Mesenchymal stem cell (in vitro differentiated cells and primary cell): Measurements from ENCODE around the gene GCHFR.

Experiments
- DNase-seq: peaks from one replicate; pipeline ENCODE4 v3.0.0-alpha.2; 2013
- H2AFZ ChIP-seq: one replicate; pipeline ENCODE4 v1.6.1; 2013; ENCODE audit warnings: low read depth, mild to moderate bottlenecking, control low read depth, inconsistent platforms, low read length, moderate library complexity
- H2AK5ac ChIP-seq: 2 replicates; pipeline ENCODE4 v1.6.1; 2013; ENCODE audit warnings: low read length, moderate library complexity, mild to moderate bottlenecking, inconsistent platforms; ENCODE audit not compliant: severe bottlenecking
- H2BK120ac ChIP-seq: one replicate; pipeline ENCODE4 v1.6.1; 2013; ENCODE audit warnings: low read depth, mild to moderate bottlenecking, inconsistent platforms, low read length, moderate library complexity
- H2BK12ac ChIP-seq, 2 experiments: one replicate each; pipeline ENCODE4 v1.6.1; 2013; ENCODE audit warnings: inconsistent platforms in 2 of 2, low read length in 2 of 2, mild to moderate bottlenecking in 2 of 2, moderate library complexity in 2 of 2, control low read depth in 1 of 2
- H2BK15ac ChIP-seq: one replicate; pipeline ENCODE4 v1.6.1; 2013; ENCODE audit warnings: mild to moderate bottlenecking, low read depth, inconsistent platforms; ENCODE audit not compliant: poor library complexity, severe bottlenecking
- H2BK5ac ChIP-seq: 2 replicates; pipeline ENCODE4 v1.6.1; 2013; ENCODE audit warnings: low read depth, mild to moderate bottlenecking, low read length, control low read depth, inconsistent platforms; ENCODE audit not compliant: poor library complexity, severe bottlenecking
- H3K14ac ChIP-seq, 2 experiments: one replicate each; pipeline ENCODE4 v1.6.1; 2013; ENCODE audit warnings: inconsistent platforms in 2 of 2, low read length in 2 of 2, control low read depth in 1 of 2, mild to moderate bottlenecking in 1 of 2, moderate library complexity in 1 of 2
- H3K18ac ChIP-seq, 2 experiments: one replicate each; pipeline ENCODE4 v1.6.1; 2013; ENCODE audit warnings: inconsistent platforms in 2 of 2, low read length in 2 of 2, control low read depth in 1 of 2, low read depth in 1 of 2, mild to moderate bottlenecking in 1 of 2
- H3K23ac ChIP-seq, 2 experiments: one replicate each; pipeline ENCODE4 v1.6.1; 2013; ENCODE audit warnings: inconsistent platforms in 2 of 2, low read length in 2 of 2, mild to moderate bottlenecking in 2 of 2, moderate library complexity in 2 of 2, control low read depth in 1 of 2
- H3K27ac ChIP-seq: 2 replicates; pipeline ENCODE4 v1.5.1; 2013; ENCODE audit warnings: mild to moderate bottlenecking, moderate library complexity, low read length, control low read depth, inconsistent platforms; ENCODE audit not compliant: poor library complexity, severe bottlenecking
- H3K27me3 ChIP-seq, 2 experiments: 2 replicates each; pipeline versions ENCODE4 v1.6.1 to v1.7.0; 2013; ENCODE audit warnings: low read length in 2 of 2, mild to moderate bottlenecking in 2 of 2, moderate library complexity in 2 of 2, control low read depth in 1 of 2, inconsistent platforms in 1 of 2; ENCODE audit not compliant: control insufficient read depth in 1 of 2, insufficient read depth in 1 of 2
- H3K36me3 ChIP-seq, 2 experiments: 2 replicates each; pipeline versions ENCODE4 v1.6.1 to v1.7.0; 2013; ENCODE audit warnings: low read length in 2 of 2, control low read depth in 1 of 2, inconsistent platforms in 1 of 2, low read depth in 1 of 2, mild to moderate bottlenecking in 1 of 2; ENCODE audit not compliant: insufficient read depth in 2 of 2, control insufficient read depth in 1 of 2
- H3K4ac ChIP-seq, 2 experiments: one replicate each; pipeline ENCODE4 v1.6.1; 2013; ENCODE audit warnings: inconsistent platforms in 2 of 2, low read length in 2 of 2, mild to moderate bottlenecking in 2 of 2, moderate library complexity in 2 of 2, control low read depth in 1 of 2, low read depth in 1 of 2
- H3K4me1 ChIP-seq: 2 replicates; pipeline ENCODE4 v1.6.1; 2013; ENCODE audit warnings: low read depth, low read length, control low read depth; ENCODE audit not compliant: control insufficient read depth, insufficient read depth
- H3K4me2 ChIP-seq: 2 replicates; pipeline ENCODE4 v1.6.1; 2013; ENCODE audit warnings: low read length, mild to moderate bottlenecking, inconsistent platforms; ENCODE audit not compliant: poor library complexity, severe bottlenecking
- H3K4me3 ChIP-seq, 2 experiments: 2 replicates each; pipeline versions ENCODE4 v1.5.1 to v1.7.0; 2013; ENCODE audit warnings: low read length in 2 of 2, mild to moderate bottlenecking in 2 of 2, control low read depth in 1 of 2, low read depth in 1 of 2; ENCODE audit not compliant: insufficient read depth in 1 of 2
- H3K79me1 ChIP-seq: replicated peaks from 2 replicates; pipeline ENCODE4 v1.6.1; 2013; ENCODE audit warnings: mild to moderate bottlenecking, control low read depth, low read length, inconsistent platforms; ENCODE audit not compliant: poor library complexity, severe bottlenecking
- H3K9ac ChIP-seq: 2 replicates; pipeline ENCODE4 v1.7.0; 2013; ENCODE audit warnings: mild to moderate bottlenecking, low read length, moderate library complexity
- H3K9me3 ChIP-seq: 2 replicates; pipeline ENCODE4 v1.7.0; 2013; ENCODE audit warnings: mild to moderate bottlenecking, low read length; ENCODE audit not compliant: control insufficient read depth
- H4K8ac ChIP-seq: one replicate; pipeline ENCODE4 v1.6.1; 2013; ENCODE audit warnings: inconsistent platforms, mild to moderate bottlenecking, low read length, moderate library complexity
- H4K91ac ChIP-seq: one replicate; pipeline ENCODE4 v1.6.1; 2013; ENCODE audit warnings: mild to moderate bottlenecking, low read length, inconsistent platforms
- WGBS: methylation state at CpG from one replicate; pipeline ENCODE4 v1.1.7; 2013; ENCODE audit warnings: mixed read lengths; 5-methylcytosine and 5-hydroxymethylcytosine counted together

The GCHFR gene

GRCh38 chr15:40806672-40807027 lies 42.8 kb downstream of the GCHFR start:
- Histone ChIP-seq H4K91ac (no peak overlapping the region), H2AFZ (peak overlapping the region; percentile 98), H3K18ac (peak overlapping the region in 1 of 2 experiments; percentile 76), H2BK120ac (no peak overlapping the region), H3K27me3 (no peaks in the 10 kb centered on the region), H2BK12ac (no peak overlapping the region), H3K4me2 (peak overlapping the region; percentile 48), H3K4me1 (peaks cover 11% of the 10 kb centered on the region), H2BK5ac (no peak overlapping the region), H3K79me1 (peaks cover 38% of the 10 kb centered on the region), H3K9ac (peak overlapping the region; percentile 94), H4K8ac (peak overlapping the region; percentile 70), H2BK15ac (no peak overlapping the region), H3K4ac (peak overlapping the region in 1 of 2 experiments; percentile 74), H3K36me3 (peaks cover 12 to 30% of the 10 kb centered on the region in 2 experiments), H2AK5ac (no peak overlapping the region), H3K9me3 (no peaks in the 10 kb centered on the region), H3K4me3 (peak overlapping the region; percentile 75 to 95), H3K27ac (peak overlapping the region; percentile 1), H3K23ac (no peak overlapping the region), H3K14ac (peak overlapping the region in 1 of 2 experiments; percentile 51)
- DNase-seq: no peak
- 0% methylated on average over 2 of the region's 2 CpGs for WGBS

- peak within 1 kb of the TSS; percentile 95 to 96 for H3K4ac ChIP-seq
- H2BK12ac ChIP-seq: peak within 1 kb of the TSS in 1 of 2 experiments; percentile 47
- peak within 1 kb of the TSS; percentile 94 for H3K9ac ChIP-seq
- DNase-seq: peak; percentile 99
- H3K18ac ChIP-seq: peak within 1 kb of the TSS; percentile 95 to 99
- H3K4me1 ChIP-seq: peaks cover 11% of the 10 kb centered on the region
- no peak within 1 kb of the TSS for H2AK5ac ChIP-seq
- peak within 1 kb of the TSS; percentile 98 for H2AFZ ChIP-seq
- peak within 1 kb of the TSS in 1 of 2 experiments; percentile 63 for H3K23ac ChIP-seq
- peaks cover 34% of the 10 kb centered on the region for H3K79me1 ChIP-seq
- WGBS: under 1% methylated on average over 64 of the region's 64 CpGs
- H2BK5ac ChIP-seq: no peak within 1 kb of the TSS
- no peaks in the 10 kb centered on the region for H3K27me3 ChIP-seq
- peak within 1 kb of the TSS; percentile 9 for H2BK15ac ChIP-seq
- H4K91ac ChIP-seq: peak within 1 kb of the TSS; percentile 45
- peak within 1 kb of the TSS; percentile 75 to 95 for H3K4me3 ChIP-seq
- no peak within 1 kb of the TSS for H2BK120ac ChIP-seq
- H3K9me3 ChIP-seq: no peaks in the 10 kb centered on the region
- peak within 1 kb of the TSS; percentile 75 for H3K27ac ChIP-seq
- peak within 1 kb of the TSS in 1 of 2 experiments; percentile 99 for H3K14ac ChIP-seq
- H3K36me3 ChIP-seq: peaks cover 12 to 34% of the 10 kb centered on the region in 2 experiments
- H4K8ac ChIP-seq: peak within 1 kb of the TSS; percentile 90
- H3K4me2 ChIP-seq: peak within 1 kb of the TSS; percentile 87
Observed at GRCh38 chr15:40807028-40807887, 43.4 kb downstream of the GCHFR start, which contains the start of the genes DNAJC17 and ZFYVE19. Gene DNAJC17 (minus strand): TSS chr15:40807473. CDS start chr15:40807446, 27 bp downstream. Gene ZFYVE19 (plus strand): TSS chr15:40807089. CDS start chr15:40807590, 501 bp downstream.

GRCh38 chr15:40807888-40808461 lies 44.1 kb downstream of the GCHFR start:
- H2BK5ac ChIP-seq: no peak overlapping the region
- peak overlapping the region in 1 of 2 experiments; percentile 63 for H3K23ac ChIP-seq
- peak overlapping the region; percentile 75 to 95 for H3K4me3 ChIP-seq
- H3K4me2 ChIP-seq: peak overlapping the region; percentile 87
- H2AK5ac ChIP-seq: no peak overlapping the region
- H4K91ac ChIP-seq: peak overlapping the region; percentile 36
- H3K9ac ChIP-seq: peak overlapping the region; percentile 94
- H3K27ac ChIP-seq: no peak overlapping the region
- no peak overlapping the region for H2BK120ac ChIP-seq
- no peak for DNase-seq
- H3K36me3 ChIP-seq: peaks cover 18 to 34% of the 10 kb centered on the region in 2 experiments
- H3K4me1 ChIP-seq: peaks cover 11% of the 10 kb centered on the region
- H3K18ac ChIP-seq: peak overlapping the region in 1 of 2 experiments; percentile 94
- H2BK12ac ChIP-seq: no peak overlapping the region
- H2BK15ac ChIP-seq: no peak overlapping the region
- no peaks in the 10 kb centered on the region for H3K27me3 ChIP-seq
- no peaks in the 10 kb centered on the region for H3K9me3 ChIP-seq
- WGBS: 60% methylated on average over 19 of the region's 19 CpGs
- peak overlapping the region; percentile 89 for H4K8ac ChIP-seq
- peaks cover 29% of the 10 kb centered on the region for H3K79me1 ChIP-seq
- H2AFZ ChIP-seq: peak overlapping the region; percentile 94
- H3K4ac ChIP-seq: peak overlapping the region in 1 of 2 experiments; percentile 94
- no peak overlapping the region for H3K14ac ChIP-seq
